ENCODE measurements around the gene C6.
"Not testable (repeated sequence)": the region's sequence is repeated elsewhere in the genome, so short reads cannot be mapped to it uniquely, and the experiment has no call there.

Gene C6

DNA sequence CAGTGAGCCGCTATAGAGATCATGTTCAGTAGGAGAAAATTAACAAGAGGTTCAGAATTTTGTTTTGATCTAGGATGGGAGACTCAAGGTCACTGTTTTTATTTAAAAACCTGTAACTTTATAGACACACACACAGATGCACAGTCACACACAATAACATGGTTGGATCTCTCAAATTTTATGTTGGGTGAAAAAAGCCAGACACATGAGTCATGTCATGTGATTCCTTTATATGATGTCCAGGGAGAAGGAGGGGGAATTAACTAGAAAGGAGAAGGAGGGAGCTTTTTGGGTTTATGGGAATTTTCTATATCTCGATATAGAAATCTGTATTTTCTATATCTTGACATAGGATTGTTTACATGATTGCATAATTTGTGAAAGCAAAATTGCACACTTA lies 17.1 kb downstream of the C6 start:
- no peak for DNase-seq

DNA sequence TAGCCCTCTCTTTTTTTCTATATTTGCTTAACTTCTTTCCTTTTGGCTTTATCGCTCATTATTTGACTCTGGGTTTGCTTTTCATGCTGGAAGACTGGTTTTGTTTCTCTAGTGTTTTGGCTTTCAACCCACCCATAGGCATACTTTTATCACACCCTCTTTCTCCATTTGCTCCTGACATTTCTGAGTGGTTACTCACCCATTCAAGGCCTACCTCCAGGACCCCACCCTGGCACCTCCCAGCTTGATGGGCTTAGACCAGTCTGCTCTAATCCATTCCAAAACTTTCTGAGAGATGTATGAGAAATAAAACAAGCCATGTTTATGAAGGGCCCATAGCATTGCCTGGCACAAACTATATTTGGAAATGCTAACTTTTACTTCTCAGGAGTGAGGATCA lies 18.1 kb downstream of the C6 start:
- no peak for DNase-seq

DNA sequence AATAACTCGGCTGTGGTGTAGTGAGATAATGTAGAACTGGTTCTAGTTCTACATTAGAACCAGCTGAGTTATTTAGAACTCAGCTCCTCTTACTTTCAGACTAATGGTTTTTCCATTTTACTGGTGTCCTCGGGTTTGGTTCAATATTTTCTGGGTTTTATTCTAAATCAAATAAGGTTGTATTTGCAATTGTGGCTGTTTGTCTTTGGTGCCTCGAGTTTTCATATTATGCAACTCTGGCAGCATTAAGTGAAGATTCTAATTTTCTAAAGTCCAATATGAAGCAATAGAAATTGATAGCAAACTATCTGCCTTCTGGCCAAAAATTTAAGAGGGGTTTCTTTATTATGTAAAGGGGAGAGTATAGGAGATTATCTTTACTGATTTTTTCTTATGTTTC lies 19.0 kb downstream of the C6 start:
- no peak for DNase-seq

DNA sequence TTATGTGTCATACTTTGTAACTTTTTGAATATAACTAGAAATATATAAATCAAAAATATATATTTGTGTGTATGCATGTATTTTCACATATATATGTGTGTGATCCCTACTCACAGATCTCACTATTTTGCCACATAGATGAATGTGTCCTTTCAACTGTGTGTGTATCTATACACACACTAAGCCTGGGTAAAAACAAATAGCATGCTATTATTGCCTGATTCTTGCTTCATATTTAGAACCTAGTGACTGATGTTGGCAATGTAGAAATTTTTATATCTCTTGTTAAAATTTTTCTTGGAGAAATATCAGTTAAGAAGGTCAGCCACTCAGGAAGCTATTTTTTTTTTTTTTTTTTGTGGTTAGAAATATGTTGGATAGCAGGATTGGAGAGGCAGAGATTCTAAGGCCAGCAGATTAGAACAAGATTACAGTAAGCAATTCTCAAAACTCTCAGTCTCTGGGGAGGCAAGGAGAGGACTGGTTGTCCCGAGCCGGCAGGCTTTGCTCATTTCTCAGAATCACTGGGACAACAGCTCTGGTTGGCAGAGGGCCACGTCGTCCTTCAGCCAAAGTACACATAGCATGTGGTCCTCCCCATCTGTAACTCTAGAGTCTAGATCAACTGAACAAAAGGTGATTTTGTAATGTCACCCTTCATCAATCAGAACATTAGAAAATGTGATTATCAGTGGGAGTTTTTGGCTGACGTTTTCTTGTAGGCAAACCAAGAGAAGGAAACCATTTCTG lies 19.7 kb downstream of the C6 start:
- DNase-seq: no peak

DNA sequence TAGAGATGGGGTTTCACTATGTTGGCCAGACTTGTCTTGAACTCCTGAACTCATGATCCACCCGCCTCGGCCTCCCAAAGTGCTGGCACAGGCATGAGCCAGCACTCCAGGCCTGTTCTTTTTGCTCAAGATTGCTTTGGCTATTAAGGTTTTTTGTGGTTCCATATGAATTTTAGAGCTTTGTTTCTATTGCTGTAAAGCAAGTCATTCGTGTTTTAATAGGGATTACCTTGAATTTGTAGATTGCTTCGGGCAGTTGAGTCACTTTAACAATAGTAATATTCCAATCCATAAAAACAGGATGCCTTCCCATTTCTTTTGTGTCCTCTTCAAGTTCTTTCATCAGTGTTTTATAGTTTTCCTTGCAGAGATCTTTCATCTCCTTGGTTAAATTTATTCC lies 22.1 kb downstream of the C6 start:
- DNase-seq: no peak

DNA sequence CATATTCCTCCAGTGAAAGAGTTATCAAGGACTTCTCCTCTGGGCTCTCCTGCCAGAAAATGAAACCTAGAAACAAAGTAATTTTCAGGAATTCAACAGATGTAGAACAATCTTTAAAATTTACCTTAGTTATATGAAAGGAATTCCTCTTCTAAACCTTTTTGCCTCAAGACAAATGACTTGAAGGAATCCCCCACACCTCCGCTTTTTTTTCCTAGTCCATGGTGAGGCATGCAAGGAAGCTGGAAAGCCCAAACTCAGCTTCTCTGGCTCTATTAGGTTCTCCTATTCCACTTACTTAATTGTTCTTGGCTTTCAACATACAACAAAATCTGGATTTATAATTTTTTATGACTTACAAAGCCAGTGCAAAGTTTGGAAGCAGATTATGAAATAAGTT lies 27.2 kb downstream of the C6 start:
- no peak for DNase-seq

DNA sequence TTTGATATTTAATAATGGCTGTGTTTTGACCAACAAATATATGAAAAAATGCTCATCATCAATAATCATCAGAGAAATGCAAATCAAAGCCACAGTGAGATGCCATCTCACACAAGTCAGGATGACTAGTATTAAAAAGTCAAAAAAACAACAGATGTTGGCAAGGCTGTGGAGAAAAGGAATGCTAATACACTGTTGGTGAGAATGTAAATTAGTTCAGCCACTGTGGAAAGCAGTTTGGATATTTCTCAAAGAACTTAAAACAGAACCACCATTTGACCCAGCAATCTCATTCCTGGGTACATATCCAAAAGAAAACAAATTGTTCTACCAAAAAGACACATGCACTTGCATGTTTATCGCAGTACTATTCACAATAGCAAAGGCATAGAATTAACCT lies 30.0 kb downstream of the C6 start:
- DNase-seq: not testable (repeated sequence)

DNA sequence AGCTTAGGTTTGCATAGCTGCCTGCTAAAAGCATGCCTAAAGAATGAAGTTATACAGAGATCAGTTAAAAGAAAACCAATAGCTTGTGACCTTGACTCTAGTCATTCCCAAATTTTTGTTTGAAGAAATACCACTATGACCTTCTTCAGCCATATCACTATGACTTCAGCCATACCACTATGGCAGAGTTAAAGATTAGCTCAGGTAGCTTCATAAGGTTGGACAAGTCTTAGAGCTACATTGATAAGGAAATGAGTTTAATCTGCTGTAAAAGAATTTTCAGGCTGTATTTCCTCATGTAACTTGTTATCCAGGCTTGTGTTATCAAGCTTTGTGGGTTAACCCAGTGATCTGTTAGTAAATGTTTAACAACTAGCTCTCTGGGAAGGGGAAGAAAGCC lies 30.7 kb downstream of the C6 start:
- DNase-seq: no peak

DNA sequence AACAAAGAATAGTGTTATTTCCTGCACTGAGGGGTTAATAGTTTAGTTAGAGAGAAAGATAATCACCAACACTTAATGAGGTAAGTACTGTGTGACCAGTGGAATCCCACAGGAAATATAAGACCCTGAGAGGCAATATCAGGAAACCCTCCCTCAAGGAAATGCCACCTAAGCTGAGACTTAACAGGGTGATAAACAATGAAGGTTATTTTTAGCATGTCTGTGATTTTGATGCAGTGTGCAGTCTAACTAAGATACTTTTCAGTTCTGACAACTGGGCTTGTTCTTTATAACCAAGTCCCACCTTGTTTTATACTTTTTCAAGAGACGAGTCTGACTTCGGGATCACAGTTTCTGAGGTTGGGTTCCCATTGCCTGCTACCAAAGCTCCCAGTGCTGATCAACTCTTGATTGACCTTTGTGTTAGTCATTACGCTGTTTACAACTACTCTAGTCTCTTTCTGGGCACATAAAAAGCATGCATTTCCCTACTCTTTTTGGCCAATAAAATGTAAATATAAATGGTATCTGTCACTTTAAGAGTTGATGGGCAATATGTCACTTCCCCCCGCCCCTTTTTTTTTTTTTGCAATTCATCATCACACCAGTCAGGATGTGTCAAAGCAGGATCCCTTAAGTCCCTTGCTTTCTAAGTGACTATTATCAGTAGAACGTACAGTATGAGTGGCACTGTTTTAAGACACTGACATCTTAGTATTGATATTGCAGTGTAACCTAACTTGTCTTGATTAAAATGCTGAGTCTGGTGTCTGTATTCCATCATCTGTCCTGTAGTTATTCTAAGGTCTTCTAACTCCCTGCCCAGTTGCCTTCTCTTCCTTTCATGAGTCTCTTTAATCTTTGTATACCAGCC lies 31.4 kb downstream of the C6 start:
- no peak for DNase-seq

DNA sequence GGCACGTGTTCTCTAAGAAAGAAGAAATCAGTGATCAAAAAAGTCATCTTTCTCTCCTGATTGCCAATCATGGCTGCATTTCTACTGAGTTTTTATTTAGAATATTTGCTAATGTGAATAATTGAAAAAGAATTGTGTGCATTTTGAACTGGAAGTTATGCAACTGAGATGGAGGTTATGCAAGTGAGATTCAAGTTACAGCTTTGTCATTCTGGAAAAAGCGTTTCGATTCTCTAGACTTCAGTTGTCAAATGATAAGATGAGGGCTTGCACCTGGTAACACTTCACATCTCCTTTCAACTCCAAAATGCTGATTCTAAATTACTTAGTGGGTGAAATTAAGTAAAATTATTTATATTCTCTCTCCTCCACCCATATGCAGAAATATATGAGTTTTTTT lies 36.4 kb downstream of the C6 start:
- DNase-seq: no peak

DNA sequence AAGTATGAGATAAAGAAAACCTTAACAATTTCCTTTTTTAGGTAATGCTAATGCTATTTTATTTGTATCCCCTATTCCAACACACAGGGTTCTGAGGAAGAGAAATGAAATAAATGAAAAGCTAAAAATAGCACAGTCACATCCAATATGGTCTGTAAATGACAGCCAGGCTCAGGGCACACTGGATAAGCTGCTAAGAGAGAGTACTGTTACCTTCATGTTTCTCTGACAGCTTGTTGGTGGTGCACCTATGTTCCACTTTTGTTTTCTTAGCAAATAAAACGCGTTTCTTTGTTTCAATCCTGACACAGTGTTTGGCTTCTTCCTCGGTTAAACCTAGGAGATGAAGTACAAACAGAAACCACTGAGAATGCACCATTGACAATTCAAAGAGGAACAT lies 41.3 kb downstream of the C6 start:
- DNase-seq: no peak

DNA sequence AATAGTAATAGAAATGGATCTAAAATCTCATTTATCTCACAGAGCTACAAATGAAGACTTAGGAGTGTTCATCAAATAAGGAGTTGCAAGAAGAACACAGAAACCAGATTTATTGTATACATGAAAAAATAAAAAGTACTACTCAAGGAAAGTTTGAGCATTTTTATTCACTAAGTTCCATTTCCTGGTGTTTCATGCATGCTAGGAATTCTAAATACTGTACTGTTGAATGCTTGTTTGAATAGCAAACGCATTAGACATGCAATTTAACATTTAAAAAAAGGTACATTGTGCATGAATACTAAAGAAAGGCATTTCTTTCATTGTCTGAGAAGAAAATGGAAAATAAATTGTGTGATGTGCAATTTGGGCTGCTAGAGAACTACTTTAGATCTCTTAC lies 52.1 kb downstream of the C6 start:
- no peak for DNase-seq

DNA sequence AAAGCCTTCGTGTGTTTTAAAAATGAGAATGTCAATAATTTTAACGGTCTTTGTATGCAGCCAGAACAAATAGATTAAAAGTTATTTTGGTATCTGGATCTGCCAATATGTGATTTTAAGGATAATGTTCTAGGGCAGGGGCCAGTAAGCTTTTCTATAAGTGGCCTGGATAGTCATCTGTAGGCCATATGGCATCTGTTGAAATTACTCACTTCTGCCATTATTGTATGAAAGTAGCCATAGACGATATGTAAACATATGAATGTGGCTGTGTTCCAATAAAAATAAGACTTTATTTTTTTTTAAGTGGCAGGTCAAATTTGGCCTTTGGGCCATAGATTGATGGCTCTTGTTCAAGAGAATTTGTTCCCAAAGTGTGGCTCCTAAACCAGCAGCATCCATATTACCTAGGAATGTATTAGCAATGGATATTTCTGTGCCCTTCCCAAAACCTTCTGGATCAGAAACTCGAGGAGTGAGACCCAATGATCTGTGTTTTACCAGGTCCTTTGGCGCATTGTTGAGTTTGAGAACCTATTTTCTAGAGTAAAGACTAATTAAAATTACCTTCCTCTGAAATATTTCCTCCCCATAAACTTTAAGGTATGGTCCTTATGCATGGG lies 55.9 kb downstream of the C6 start:
- no peak for DNase-seq

DNA sequence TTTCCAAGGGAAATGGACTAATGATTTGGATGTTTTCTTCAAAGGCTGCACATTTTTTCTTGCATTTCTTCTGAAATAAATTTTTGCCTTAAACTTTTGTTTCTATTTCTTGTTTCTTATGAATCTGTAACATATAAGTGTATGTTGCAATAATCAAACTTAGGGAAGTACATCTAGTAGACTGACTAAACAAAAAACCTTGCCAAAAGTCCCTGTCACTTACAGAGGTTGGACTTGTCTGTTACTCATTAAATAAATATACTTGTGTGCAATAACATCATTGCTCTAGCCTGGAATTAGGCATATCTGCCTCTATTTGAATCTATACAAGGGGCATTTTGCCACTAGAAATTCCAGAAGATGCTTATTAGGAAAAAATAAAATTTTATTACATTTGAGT lies 56.6 kb downstream of the C6 start:
- no peak for DNase-seq

DNA sequence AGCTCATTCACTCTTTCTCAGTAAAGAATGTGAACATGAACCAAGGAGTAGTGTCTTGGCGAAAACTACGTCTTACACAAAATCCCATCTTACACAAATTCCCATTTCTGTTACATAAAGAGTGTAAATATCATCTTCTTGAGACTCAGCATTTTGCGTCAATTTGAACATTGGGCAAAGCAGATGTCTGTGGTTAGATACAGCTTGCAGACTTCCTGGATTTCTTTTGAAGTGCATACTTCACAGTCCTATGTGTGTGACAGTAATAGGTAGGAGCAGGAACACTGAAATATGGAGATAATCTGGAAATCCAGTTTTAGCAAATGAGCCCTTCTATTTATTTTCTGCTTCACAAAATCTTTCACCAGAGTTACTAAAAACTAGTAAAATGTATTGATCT lies 58.8 kb downstream of the C6 start:
- no peak for DNase-seq

DNA sequence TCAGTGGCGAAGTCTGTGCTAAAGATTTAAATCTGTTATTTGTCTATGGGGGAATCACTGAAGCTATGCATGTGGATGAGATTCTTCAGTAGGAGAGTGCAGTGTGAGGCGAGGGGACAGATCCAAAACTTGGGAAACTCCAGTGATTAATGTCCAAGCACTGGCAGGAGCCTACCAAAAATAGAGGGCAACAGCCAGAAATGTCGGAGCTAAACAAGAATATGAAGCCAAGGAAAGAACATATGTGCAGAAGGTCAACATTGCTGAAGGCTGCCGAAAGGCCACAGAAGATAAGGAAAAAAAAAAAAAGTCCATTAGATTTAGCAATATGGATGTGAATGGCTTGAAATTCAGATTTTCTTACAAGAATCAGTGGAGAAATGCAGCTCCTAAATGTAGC lies 61.8 kb downstream of the C6 start:
- DNase-seq: no peak

DNA sequence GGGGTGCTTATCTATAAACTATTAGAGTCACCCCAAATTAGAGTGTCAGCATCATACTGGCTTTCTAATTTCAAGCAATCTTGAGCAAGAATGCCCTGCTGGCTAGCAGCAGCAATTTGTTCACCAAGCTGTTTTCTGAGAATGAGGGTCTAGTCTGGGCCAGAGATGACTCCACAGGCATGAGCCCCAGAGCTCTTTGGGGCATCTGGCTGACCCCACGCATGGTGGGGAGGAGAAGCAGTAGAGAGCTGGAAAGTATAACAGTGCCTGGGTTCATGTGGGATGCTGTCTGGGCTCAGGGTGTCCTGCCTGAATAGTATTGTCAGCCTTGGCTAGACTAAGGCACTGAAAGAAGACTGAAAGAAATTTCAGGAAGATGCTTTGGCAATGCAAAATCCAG lies 64.9 kb downstream of the C6 start:
- no peak for DNase-seq

DNA sequence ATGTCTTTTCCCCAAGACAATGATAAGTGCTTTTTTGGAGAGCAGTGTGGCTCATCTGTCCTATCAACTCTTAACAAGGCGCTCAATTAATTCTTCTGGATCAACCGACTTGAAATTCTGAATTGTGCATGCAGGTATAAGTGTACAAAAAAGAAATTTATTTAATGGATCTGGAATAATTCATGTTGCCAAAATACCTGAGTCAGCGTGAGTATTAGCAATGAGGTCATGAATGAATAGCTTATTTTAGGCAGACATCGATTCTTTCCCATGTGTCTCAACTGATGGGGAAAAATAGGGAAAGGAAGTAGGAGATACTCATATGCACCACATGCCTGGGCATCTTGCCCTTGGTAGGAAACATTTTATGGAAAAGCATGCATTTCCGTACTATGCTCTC lies 68.0 kb downstream of the C6 start:
- no peak for DNase-seq

DNA sequence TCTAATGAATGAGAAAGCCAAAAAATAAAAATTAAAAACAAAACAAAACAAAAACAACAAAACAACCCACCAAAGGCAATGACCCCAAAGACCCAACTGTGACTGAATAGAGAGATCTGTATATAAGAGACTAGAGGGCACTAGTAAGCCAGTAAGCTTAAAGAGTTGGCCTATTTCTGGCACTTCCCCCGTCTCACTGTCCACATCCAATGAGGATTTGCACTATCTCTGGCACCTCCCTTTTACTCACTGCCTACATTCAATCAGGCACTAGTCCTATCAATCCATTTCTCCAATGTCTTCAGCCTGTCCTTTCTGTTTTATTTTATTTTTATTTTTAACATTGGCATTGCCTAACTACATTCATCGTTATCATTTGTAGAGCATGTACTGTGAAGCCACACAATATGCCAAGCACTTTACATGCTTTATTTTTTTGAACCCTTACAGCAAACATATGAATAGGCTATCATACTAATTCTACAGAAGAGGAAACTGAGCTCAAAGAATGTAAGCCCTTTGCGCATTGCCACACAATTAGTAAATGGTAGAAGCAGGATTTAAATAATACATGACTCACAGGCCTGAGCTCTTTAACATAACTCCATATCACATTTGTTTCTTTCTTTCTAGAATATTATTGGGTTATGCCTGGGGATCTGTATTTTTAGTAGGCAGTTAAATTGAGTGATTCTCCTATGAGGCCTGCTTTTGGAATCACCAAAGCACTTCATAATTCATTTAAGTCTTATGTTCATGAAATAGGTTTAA lies 70.0 kb downstream of the C6 start:
- DNase-seq: no peak

DNA sequence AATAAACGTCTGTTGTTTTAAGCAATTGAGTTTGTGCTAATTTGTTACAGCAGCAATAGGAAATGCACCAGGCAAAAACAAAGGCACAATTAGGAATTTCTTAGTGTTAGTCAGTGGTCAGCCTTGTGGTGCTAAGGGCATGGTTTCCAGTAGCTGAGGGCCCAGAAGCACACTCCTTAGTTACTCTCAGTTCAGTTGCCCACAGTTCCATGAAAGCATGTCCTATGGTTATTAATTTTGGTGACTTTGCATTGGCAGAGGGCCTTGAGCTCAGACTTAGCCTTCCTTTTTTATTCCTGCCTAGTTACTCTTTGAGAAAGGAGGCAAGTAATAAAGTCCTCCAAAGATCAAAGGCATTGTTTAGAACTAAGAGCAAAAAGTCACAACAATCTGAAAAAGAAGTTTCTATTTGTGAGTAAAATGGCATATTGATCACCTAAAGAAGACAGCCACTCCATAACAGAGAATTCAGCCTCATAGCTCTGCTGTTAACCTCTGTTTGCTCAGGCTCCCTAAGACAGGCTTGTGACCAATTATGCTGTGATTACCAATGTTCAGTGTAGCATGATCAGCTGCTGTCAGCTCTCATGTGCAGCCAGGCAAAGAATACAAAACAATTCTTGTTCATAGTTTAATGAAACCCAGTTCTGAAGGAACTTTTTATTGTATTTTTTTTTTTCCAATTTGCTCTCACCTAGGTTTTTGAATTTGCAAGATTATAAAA lies 85.2 kb downstream of the C6 start:
- no peak for DNase-seq

DNA sequence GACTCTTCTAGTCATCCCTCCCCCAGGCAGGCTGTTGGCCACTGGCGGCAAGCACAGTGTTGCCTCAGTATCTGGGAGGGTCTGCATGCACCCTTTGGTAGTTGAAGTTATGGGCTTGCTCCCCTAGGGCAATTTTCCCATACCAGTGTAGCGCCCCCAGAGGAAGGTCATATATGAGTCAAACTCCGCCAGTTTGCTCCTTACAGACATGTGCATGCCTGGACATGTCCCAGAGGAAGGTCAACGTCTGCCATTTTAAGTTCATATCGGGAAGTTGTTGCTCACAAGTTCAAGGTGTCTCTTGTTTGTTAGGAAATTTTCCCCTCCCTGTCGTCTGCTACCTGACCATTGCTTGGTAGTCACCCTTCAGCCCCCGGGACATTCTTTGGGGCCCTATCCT lies 90.9 kb downstream of the C6 start:
- no peak for DNase-seq

DNA sequence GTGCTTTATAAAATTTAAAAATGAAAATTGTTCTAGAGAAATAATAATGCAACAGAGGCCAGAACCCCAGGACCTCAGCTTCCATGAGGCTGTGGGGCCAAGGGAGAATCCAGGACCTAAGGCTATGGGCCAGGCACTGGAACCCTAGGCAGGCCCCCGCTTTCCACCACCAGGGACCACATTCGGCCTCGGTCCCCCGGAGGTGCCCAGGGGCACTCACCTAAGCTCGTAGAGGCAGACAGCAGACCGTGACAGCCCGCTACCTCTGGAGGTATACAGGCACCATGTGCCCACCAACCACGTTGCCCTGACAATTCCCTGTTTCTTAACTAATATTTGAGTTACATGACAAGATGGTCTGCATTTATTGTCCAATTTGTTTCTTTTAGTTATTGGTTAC lies 92.7 kb downstream of the C6 start:
- DNase-seq: no peak

DNA sequence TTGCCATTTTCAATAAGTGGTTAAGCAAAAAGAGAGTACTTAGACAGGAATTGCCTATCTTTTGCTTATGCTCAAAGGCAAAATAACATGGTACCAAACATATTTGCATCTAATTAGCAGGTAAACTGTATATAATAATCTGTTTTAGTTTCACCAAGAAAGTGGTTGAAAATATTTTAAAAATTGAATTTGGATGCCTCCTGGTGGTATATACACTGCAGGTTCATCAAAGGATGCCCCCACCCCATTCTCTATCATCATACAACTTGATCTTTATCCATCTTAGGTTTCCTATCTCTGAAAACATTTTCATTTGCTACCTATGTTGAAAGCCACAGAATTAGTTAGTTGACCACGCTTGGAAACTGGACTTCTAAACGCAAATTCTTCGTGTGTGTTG lies 95.2 kb downstream of the C6 start:
- no peak for DNase-seq

Measured in activated CD4-positive, CD25-positive, alpha-beta regulatory T cell (primary cell).